ENCODE measurements around the gene CXCL16.

CXCL16 gene

DNA sequence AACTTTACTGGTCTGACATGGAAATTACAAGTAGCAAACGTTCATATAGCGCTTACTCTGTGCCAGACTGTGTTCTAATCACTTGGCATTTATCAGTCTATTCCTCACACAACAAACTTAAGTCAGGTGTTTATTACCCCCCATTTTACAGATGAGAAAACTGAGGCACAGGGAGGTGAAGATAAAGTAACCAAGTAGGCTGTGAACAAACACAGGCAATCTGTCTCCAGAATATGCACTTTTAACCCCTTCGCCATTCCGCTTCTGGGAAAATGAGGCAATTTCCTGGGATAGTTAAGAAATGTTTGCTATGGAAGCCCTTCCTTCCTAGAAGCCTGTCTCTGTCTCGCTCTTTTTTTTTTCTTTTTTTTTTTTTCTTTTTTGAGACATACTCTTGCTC, 12.2 kb upstream of the CXCL16 start:
- no peak for DNase-seq (ENCODE audit: low read depth)

DNA sequence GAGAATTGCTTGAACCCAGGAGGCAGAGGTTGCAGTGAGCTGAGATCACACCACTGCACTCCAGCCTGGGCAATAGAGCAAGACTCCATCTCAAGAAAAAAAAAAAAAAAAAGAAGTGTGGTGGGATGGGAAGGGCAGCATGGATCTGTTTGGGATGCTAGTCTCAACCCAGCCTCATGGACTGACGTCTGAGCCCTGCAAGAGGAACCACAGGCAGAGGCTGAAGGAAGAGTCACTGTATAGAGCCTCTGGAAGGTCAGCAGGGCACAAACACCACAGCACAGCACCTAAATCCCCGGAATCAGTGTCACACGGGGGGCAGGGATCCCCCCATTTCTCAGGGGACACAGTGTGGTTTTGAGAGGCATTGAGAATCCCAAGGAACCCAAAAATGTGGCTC, 10.9 kb upstream of the CXCL16 start:
- no peak for DNase-seq (ENCODE audit: low read depth)

DNA sequence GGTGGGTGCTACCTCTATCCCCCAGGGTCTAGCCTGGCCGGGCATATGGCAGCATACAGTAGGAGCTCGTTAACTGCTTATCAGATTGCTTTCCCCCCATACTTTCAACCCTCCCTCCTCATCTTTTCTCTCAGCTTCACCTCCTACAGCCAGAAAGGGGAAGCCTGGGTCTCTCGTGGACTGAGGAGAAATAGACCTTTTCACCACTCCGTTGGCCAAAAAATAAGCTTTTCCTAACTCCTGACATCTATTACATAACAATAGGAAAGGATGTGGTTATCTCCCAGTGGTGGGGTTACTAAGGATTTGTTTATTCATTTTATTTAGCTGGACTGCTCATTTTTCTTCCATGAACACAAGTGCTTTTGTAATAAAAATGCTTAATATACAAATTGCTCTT, 9.0 kb upstream of the CXCL16 start:
- no peak for DNase-seq (ENCODE audit: low read depth)

DNA sequence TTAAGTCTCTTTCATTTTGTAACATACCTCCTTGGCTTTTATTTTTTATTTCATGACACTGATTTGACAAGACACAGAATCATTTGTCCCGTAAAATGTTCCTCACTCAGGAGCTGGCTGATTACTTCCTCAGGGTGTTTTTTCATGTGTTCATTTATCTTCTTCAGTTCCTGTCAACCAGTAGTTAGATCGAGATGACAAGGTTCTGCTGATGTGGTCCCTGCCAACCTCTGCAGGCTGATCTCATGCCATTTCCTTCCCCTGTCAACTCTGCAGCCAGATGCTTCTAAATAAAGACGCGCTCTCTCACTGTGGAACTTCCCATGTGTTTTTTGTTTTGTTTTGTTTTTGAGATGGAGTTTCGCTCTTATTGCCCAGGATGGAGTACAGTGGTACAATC, 8.1 kb upstream of the CXCL16 start:
- no peak for DNase-seq (ENCODE audit: low read depth)

DNA sequence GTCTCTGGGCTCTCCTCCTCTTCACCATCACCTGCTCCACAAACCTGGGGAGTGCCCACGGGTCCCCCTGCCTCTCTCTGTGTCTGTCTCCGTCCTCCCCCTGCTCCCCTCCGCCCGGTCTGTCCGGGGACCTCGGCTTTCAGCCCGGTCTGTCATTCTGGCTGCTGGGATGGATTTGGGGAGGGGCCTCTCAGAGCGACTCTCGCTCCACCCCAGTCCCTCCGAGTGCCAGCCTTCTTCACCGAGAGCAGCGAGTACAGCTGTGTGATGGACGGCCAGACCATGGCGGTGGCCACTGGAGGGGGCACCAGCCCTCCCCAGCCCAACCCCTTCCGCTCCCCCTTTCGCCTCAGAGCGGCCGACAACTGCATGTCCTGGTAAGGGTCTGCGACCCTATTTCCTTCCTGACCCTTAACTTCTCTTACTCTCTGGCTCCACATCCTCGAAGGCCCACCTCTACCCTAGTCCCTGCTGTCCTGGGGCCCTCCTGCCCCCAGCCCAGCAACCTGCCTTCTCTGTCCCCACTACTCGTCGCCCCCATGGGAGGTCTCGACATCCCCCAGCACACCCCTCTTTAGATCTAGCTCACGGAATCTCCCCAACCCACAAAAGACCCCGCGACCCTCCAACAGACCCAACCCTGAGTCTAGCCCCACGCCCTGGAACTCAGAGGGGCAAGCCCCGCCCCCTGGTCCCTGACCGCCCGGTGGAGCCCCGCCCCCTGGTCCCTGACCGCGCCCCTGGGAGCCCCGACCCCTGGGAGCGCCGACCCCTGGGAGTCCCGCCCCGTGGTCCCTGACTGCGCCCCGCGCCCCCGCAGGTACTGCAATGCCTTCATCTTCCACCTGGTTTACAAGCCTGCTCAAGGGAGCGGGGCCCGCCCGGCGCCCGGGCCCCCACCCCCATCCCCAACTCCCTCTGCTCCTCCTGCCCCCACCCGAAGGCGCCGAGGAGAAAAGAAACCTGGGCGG, 5.6 kb upstream of the CXCL16 start:
- no peak for DNase-seq (ENCODE audit: low read depth)

DNA sequence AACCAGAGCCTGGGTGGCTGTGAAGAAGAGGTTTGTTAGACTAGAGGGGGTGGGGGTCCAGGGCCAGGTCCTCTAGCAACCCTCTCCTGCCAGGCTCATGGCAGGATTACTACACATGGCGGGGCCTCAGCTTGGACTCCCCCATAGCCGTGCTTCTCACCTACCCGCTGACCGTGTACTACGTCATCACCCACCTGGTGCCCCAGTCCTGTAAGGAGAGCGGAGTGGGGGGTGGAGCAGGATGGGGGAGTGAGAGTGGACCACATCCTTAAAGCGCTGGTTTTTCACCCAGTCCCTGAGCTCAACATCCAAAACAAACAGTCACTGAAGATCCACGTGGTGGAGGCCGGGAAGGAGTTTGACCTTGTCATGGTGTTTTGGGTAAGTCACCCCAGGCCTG, 4.2 kb upstream of the CXCL16 start:
- DNase-seq (ENCODE audit: low read depth), result no peak

DNA sequence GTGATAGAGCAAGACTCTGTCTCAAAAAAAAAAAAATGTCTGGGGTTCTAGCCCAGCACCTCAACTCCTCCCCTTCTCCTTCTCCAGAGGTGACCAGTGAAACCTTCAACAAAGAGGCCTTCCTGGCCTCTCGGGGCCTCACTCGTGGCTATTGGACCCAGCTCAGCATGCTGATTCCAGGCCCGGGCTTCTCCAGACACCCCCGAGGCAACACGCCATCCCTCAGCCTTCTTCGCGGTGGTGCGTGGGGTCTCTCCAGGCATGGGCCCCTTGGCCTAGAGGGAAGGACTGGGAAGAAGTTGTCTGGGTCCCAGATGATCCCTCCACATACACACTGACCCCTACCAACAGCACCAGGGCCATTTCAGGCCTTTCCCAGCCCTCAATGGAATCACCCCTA, 3.5 kb upstream of the CXCL16 start:
- no peak for DNase-seq (ENCODE audit: low read depth)

DNA sequence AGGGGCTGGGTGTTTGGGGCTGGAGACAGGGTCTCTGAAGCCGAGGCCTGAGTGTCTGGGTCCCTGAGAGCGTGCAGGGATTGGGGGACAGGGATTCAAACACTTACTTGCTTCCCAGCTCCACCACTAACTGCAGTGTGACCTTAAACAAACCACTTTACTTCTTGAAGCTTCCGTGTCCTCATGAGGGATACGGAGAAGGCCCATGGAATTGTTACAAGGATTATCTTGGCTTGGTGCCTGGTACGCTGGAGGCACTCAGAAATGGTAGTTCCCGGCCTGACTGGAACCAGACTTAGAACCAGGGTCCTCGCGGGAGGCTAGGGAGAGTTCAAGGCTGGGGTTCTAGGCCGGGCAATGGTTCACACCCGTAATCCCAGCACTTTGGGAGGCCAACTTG, 2.9 kb upstream of the CXCL16 start:
- no peak for DNase-seq (ENCODE audit: low read depth)

DNA sequence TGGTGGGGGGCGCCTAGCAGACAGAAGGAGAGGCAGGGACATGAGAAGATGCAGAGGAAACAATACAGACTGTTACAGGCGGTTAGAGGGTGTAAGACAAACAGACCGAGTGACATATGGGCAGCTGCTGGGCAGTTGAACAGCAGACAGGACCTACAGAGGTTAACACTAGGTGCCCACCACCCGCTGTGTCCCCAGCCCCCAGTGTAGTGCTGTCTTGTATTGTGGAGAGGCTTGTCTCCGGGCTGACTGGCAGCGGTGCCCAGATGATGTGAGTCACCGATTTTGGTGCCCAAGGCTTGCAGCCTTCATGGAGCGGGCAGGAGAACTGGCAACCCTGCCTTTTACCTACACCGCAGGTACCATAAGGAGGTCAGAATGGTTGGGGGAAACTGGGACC, 2.4 kb upstream of the CXCL16 start:
- no peak for DNase-seq (ENCODE audit: low read depth)

DNA sequence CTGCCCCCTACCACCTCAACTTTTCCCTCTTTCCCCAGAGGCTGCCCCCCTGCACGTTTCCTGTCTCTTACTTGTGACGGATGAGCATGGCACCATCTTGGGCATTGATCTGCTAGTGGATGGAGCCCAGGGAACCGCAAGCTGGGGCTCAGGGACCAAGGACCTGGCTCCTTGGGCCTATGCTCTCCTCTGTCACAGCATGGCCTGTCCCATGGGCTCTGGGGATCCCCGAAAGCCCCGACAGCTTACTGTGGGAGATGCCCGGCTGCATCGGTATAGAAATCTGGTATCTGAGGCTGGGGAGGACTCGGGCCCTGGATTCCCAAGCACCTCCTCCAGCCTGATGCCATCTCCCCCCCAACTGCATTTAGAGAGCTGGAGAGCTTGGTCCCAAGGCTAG, 1.8 kb upstream of the CXCL16 start:
- no peak for DNase-seq (ENCODE audit: low read depth)

DNA sequence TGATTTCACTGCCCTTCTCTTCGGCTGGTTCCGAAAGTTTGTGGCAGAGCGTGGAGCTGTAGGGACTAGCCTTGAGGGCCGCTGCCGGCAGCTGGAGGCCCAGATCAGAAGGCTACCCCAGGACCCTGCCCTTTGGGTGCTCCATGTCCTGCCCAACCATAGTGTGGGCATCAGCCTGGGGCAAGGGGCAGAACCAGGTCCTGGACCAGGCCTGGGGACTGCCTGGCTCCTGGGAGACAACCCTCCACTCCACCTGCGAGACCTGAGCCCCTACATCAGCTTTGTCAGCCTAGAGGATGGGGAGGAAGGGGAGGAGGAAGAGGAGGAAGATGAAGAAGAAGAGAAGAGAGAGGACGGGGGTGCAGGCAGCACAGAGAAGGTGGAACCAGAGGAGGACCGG, 856 bp upstream of the CXCL16 start:
- DNase-seq (ENCODE audit: low read depth), result no peak

DNA sequence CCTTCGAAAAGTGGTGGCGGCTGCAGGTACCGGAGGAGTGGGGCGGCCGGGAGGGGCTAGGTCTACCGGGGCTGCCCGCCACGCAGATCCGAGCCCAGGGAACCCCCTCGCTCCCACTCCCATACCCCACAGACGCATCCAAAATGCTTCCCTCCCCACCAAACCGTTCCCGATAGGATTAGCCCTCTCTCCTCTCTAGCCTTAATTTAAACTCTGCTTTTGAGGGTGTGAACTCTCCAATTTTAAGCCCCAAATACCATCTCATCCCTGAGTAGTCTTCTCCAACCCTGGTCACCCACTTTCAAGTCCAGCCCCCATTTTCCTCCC, 260 bp upstream of the CXCL16 start:
- DNase-seq (ENCODE audit: low read depth), result no peak

DNA sequence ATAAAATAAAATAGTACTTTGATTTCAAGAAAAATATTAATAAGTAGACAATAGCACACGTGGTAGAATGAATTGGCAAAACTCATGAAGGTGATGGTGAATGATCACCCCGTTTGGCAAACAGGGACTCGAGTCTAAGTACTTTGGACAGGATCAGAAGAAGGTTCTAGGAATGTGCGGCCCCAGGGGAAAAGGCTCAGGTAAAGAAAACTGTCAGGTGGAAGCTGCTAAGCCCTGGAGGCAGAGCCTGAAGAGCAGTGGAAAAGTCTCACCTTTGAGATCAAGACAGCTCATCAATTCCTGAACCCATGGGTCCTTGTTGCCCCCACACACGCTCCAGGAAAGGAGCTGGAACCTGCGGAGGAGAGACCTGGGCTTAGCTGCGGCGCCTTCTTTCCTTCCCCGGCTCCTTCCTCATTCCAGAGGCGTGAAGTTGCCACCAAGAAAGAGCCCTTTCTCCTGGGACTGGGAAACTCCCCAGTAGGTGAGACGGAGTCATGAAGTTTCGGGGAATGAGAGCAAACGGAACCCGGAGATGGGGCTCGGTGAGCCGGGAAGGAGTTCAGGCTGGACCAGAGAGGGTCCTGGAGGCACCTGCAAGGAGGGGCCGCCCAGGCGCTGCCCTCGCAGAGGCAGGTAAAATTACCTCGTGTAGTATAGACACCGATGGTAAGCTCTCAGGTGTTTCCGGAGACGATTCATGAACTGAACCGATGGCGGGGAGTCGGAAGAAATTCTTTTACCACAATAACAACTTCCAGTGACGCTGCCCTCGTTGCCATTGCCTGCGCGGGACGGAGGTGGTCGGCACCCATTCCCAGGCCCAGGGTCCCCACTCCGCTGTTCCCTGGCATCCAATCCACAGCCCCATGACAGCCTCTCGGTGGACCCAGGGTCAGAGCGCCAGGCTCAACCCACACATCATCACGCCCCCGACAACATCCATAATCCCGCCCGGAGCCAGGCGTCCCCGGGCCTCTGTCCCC, 1.3 kb downstream of the CXCL16 start:
- no peak for DNase-seq (ENCODE audit: low read depth)

DNA sequence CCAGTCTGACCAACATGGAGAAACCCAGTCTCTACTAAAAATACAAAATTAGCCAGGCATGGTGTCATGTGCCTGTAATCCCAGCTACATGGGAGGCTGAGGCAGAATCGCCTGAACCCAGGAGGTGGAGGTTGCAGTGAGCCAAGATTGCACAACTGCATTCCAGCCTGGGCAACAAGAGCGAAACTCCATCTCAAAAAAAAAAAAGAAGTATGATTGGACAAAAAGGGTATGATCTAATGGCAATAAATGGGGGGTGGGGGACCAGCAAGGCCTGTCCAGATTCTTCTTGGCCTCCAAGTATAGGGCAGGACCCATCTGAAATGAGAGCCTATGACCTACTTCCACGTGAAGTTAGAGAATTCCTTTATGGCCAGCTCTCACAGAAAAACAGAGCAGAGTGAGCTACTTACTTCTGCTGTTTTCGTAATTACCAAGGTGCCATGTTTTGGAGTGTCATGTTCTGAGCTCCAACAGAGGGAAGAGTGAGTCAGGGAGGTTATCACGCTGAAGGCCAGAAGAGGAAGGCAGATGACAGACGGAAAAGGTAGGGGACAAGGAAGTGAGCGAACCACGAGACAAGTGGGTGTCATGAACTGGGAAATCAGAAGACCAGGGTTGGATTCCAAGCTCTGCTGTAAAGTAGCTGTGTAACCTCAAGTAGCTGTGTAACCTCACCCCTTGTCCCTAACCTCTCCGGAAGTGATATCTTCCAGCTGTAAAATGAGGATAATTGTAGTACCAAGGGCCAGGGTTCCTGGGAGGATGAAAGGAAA, 3.7 kb downstream of the CXCL16 start:
- DNase-seq (ENCODE audit: low read depth), result no peak

DNA sequence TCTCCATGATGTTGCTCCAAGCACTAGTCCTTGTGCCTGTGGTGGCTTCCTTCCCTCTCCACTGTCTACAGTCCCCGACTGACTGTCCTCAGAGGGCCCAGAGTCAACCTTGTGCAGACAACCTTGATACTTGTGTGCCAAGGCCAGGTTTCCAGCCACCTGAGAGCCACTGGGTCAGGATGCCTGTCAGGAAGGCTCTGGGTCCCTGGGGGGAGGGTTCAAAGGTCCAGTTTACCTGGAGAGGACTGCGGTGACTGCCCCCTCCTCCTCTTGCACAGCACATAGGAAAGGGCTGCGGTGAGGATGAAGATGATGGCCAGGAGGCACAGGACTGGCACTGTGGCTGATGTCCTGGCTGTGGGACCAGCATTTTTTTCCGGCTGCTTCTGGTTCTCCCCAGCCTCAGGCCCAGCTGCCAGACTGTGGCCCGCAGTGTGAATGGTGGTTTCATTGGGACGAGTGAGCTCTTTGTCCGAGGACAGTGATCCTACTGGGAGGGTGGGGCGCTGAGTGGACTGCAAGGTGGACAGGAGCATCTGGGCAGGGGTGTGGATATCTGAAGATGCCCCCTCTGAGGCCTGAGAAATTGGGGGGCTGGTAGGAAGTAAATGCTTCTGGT, 4.8 kb downstream of the CXCL16 start:
- DNase-seq (ENCODE audit: low read depth), result no peak

DNA sequence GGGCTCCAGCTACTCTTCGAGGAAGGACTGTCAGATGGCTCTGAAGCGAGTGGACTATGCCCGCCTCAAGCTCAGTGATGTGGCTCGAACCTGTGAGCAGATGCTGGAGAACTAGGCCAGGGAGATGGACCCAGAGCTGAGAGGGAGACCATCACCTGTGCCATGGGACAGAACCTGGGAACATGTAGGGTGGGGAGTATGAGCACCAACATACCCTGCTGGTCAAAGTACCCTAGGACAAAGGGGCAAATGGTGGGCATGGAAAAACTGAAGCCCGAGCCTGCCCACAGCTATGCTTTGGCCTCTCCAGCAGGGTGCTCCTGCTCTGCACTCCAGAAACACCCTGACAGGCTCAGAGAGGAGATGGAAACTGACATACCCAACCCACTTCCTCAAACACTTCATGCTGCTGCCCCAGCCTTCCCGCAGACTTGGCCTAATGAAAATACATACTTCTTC, 6.6 kb downstream of the CXCL16 start:
- DNase-seq (ENCODE audit: low read depth), result no peak

DNA sequence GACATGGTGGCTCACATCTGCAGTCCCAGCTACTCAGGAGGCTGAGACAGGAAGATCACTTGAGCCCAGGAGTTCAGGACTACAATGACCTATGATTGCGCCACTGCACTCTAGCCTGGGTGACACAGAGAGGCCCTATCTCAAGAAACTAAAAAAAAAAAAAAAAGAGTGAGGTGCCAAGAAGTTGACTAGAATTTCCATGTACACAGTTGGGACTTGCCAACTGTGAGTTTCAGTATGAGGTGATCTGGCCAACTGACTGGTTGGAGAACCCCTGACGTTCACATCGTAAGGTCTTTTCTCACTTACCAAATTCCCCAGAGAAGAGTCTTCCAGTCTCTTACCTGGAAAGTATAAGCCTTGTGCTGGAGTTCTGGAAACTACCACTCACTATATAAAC, 11.6 kb downstream of the CXCL16 start:
- no peak for DNase-seq (ENCODE audit: low read depth)

DNA sequence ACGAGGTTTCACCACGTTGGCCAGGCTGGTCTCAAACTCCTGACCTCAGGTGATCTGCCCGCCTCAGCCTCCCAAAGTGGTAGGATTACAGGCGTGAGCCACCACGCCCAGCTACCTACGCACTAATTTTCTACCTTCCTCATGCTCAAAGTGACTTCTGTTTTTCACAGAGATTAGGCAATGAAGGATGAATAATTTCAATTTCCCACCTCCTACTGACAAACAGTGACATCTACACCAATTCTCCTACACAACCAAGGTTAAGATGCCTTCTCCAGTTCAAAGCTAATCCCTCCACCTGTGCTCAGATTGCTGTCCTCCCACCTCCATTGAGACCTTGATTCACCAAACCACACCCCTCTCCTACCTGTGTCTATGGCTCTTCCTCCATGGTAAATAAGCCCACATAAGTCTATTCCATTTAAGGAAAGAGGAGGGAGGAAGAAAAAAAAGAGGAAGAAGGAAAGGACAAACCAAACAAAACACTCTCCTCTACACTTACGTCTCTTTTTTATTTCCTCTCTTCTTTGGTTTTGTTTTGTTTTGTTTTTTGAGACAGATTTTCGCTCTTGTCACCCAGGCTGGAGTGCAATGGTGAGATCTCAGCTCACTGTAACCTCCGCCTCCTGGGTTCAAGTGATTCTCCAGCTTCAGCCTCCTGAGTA, 13.9 kb downstream of the CXCL16 start:
- DNase-seq (ENCODE audit: low read depth), result no peak

DNA sequence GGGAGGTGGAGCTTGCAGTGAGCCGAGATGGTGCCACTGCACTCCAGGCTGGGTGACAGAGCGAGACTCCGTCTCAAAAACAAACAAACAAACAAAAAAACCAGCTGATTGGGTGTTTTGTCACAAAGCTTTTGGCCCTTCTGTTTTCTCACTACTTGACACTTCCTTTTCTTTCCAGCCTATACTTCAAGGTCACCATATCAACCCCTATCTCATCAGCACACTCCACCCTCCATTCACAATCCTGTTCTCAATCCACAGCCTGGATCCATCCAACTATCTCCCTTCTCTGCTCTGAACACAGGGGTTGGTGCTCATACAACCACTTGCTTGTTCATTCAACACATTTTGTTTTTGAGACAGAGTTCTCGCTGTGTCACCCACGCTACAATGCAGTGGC, 15.1 kb downstream of the CXCL16 start:
- DNase-seq (ENCODE audit: low read depth), result no peak

DNA sequence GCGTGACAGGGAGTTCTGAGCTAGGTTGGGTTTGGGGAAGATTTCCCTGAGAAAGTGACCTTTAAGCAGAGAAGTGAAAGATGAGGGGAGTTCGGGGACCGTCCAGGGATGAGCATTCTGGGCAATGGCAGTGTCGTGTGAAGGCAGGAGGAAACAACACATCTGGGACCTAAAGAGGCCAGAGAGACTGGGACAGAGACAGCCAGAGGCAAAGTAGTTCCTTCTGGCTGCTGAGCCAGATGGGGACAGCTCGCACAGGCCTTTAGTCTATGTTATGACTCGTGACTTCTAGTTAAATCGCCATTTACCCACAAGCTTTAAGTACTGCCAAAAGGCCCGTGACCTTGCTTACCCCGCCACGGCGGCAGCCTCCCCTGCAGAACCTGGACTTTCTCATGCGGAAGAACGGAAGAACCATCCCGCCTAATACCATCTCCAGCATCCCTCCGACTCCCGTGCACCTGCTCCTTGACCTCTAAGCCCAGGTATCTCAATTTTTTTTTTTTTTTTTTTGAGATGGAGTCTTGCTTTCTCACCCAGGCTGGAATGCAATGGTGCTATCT, 17.0 kb downstream of the CXCL16 start:
- no peak for DNase-seq (ENCODE audit: low read depth)
